EL (cell line): ENCODE measurements around the gene PAX7.

Source experiments
- DNase-seq: peaks from one replicate; pipeline ENCODE4 v3.0.0-alpha.2; 2016

PAX7 gene

GRCh38 chr1:18768086-18768485, 137.4 kb downstream of the PAX7 start:
- DNase-seq, result no peak

GRCh38 chr1:18769140-18769539, 138.5 kb downstream of the PAX7 start:
- no peak for DNase-seq

GRCh38 chr1:18770799-18771198, 140.2 kb downstream of the PAX7 start:
- DNase-seq, result no peak

GRCh38 chr1:18773753-18774152, 143.1 kb downstream of the PAX7 start:
- no peak for DNase-seq

GRCh38 chr1:18775341-18775740, 144.7 kb downstream of the PAX7 start:
- no peak for DNase-seq

- DNase-seq, result no peak
Observed at GRCh38 chr1:18776777-18777176, 146.1 kb downstream of the PAX7 start.

- DNase-seq, result no peak
Observed at GRCh38 chr1:18778437-18778836, 147.8 kb downstream of the PAX7 start.

- no peak for DNase-seq
Observed at GRCh38 chr1:18781031-18781430, 150.4 kb downstream of the PAX7 start.

- DNase-seq, result no peak
Observed at GRCh38 chr1:18783705-18784481, 153.2 kb downstream of the PAX7 start.

GRCh38 chr1:18784482-18784831, 153.8 kb downstream of the PAX7 start:
- DNase-seq, result no peak

- no peak for DNase-seq
Observed at GRCh38 chr1:18786149-18786548, 155.5 kb downstream of the PAX7 start.

- DNase-seq, result no peak
Observed at GRCh38 chr1:18787825-18788385, 157.3 kb downstream of the PAX7 start.

GRCh38 chr1:18789246-18789645, 158.6 kb downstream of the PAX7 start:
- no peak for DNase-seq

- DNase-seq, result no peak
Observed at GRCh38 chr1:18792747-18793146, 162.1 kb downstream of the PAX7 start.

- no peak for DNase-seq
Observed at GRCh38 chr1:18793164-18793563, 162.5 kb downstream of the PAX7 start.

GRCh38 chr1:18794051-18794450, 163.4 kb downstream of the PAX7 start:
- DNase-seq, result no peak

- DNase-seq, result no peak
Observed at GRCh38 chr1:18794561-18794960, 163.9 kb downstream of the PAX7 start.

- no peak for DNase-seq
Observed at GRCh38 chr1:18795002-18795689, 164.5 kb downstream of the PAX7 start.

GRCh38 chr1:18796950-18797349, 166.3 kb downstream of the PAX7 start:
- no peak for DNase-seq
